Neural crest cell (in vitro differentiated cells): ENCODE data around the gene NFIX. TPM values are rescaled to one million over a fixed set of nuclear protein-coding genes. Genes with fewer than 3 reads are reported as not detected.

Experiments used
- DNase-seq: peaks from one replicate; pipeline ENCODE4 v3.0.0; 2021; ENCODE audit warnings: low read depth, mixed read lengths, low spot score
- H3K27ac Mint-ChIP-seq: one replicate; pipeline ENCODE4 v1.8.0; 2021; ENCODE audit warnings: mild to moderate bottlenecking, mixed read lengths; ENCODE audit not compliant: unreplicated experiment
- H3K27me3 Mint-ChIP-seq: 2 replicates; pipeline ENCODE4 v1.8.0; 2021; ENCODE audit warnings: low read depth, mild to moderate bottlenecking, mixed read lengths
- H3K36me3 Mint-ChIP-seq: 2 replicates; pipeline ENCODE4 v1.8.0; 2021; ENCODE audit warnings: low read depth, mild to moderate bottlenecking, mixed read lengths
- H3K4me1 Mint-ChIP-seq: 2 replicates; pipeline ENCODE4 v1.8.0; 2021; ENCODE audit warnings: mixed read lengths
- H3K4me3 Mint-ChIP-seq: one replicate; pipeline ENCODE4 v1.8.0; 2021; ENCODE audit warnings: mild to moderate bottlenecking, mixed read lengths
- H3K9me3 Mint-ChIP-seq: 2 replicates; pipeline ENCODE4 v1.8.0; 2021; ENCODE audit warnings: mixed read lengths
- total RNA-seq: library from RNA; stranded (reverse); gene quantifications from 2 replicates; pipeline ENCODE4 v1.2.1, GENCODE V29; 2021
- TF ChIP-seq, protein P1 (sequence below): fragments of 200-600 bp; sonication (generic); conservative IDR thresholded peaks from 2 replicates; pipeline ENCODE4 v1.5.0; 2021; ENCODE audit warnings: antibody characterized with exemption, mild to moderate bottlenecking

NFIX gene
- total RNA-seq, 1 donor from 2014 or later = 0.68 TPM

DNA sequence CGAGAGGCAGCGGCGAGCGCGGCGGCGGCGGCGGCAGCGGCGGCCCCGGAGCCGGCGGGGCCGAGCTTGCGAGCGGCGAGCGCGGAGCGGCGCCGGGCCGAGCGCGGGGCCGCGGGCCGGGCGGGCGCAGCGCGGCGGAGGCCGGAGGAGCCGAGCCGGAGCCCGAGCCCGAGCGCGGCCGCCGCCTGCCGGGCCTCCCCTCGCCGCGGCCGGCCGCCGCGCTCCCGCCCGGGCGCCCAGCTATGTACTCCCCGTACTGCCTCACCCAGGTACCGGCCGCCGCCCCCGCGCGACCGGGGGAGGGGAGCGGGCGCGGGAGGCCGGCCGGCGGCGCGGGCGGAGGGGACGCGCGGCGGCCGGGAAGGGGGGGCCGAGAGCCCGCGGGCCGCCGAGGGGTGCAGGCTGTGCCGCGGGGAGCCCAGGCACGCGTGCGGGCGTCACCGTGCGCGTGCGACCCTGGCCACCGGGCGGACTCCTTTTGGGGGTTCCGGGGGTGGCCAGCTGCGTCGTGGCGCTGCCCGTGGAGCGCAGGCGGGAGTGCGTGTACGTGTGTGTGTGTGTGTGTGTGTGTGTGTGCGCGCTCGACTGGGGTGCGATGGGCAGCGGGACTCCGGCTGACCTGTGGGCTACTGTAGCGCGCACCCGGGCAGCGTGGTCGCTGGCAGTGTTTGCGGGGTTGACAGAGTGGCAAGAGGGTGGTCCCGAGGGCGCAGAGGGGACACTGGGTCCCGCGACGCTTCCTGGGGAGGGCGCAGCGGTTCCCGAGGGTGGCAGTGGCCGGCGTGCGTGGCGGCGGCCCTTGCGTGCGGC is 526 bp downstream of the NFIX start:
- TF ChIP-seq, protein P1, sequence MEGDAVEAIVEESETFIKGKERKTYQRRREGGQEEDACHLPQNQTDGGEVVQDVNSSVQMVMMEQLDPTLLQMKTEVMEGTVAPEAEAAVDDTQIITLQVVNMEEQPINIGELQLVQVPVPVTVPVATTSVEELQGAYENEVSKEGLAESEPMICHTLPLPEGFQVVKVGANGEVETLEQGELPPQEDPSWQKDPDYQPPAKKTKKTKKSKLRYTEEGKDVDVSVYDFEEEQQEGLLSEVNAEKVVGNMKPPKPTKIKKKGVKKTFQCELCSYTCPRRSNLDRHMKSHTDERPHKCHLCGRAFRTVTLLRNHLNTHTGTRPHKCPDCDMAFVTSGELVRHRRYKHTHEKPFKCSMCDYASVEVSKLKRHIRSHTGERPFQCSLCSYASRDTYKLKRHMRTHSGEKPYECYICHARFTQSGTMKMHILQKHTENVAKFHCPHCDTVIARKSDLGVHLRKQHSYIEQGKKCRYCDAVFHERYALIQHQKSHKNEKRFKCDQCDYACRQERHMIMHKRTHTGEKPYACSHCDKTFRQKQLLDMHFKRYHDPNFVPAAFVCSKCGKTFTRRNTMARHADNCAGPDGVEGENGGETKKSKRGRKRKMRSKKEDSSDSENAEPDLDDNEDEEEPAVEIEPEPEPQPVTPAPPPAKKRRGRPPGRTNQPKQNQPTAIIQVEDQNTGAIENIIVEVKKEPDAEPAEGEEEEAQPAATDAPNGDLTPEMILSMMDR = no peak
- Mint-ChIP-seq H3K36me3 (peaks cover 7% of the 10 kb centered on the region), H3K9me3 (no peaks in the 10 kb centered on the region), H3K27ac (no peak overlapping the region), H3K4me3 (peak overlapping the region; percentile 41), H3K4me1 (peaks cover 8% of the 10 kb centered on the region), H3K27me3 (peaks cover 92% of the 10 kb centered on the region)
- no peak for DNase-seq

DNA sequence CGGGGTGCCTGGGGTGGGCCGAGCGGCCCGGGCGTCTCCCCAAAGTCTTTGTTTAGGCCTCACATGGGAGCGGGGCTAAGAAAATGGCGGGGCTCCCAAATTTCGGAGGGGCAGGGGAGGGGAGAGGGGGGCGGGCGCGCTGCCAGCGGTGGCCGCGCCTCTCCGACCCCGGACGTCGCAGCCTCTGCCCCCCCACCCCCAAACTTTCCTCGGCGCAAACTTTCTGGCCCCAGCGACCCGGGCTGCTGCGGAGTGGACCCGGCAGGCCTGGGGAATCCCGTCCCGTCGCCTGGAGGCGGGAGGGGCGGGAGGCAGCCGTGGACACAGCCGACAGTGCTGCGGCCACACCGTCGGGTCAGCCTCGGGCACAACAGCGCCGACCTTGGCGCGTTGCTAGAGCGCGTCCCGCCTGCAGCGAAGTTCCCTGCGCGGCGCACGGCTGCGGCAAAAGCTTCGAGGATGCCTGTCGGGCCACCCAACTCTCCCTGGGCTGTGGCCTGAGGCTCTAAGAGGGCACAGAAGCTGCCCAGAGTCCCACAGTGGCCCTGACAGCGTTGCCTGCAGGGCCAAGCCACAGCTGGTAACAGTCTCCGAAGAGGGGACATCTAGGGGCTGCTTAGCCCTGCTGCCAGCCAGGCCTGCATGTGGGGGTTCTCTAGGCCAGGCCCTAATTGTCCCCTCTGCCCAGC is 1.3 kb downstream of the NFIX start:
- DNase-seq = no peak
- Mint-ChIP-seq H3K27me3 (peaks cover 92% of the 10 kb centered on the region), H3K4me1 (peaks cover 8% of the 10 kb centered on the region), H3K9me3 (no peaks in the 10 kb centered on the region), H3K36me3 (peaks cover 4% of the 10 kb centered on the region), H3K27ac (no peak overlapping the region), H3K4me3 (no peak overlapping the region)
- TF ChIP-seq, protein P1 = no peak

DNA sequence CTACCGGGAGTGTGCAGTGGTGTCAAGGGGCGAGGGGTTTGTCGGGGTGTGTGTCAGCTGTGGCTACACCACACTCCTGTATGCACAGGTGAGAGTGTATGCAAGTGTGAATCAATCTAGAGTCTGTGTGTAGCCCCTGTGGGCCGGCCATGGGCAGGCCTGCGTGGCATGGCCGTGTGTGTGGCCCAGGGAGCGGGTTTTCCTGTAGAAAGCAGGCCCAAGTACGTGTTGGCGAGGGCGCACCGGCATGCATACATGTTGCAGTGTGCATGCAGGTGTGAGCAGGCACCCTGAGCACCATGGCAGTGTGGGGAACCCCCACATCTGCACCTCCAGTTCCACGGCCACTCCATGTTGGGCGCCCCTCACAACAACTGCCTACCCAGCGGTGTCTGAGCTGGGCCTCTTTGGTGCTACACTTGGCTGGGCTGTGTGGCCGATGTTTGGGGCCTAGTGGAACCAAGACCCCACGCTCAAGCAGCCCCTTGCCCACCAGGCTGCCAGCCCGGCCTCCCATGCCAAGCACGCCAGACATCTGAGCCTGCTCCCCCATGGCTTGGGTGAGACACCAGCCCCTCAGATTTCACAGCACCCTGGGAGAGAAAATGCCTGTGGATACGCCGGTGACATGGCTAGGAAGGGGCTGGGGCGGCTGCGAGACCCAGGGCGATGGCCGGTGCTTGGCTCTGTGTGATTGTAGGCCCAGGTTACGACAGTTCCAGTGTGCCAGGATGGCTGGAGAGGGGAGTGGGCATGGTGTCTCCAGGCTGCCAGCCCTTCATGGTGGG is 2.1 kb downstream of the NFIX start:
- Mint-ChIP-seq H3K9me3 (no peaks in the 10 kb centered on the region), H3K27me3 (peaks cover 84% of the 10 kb centered on the region), H3K27ac (no peak overlapping the region), H3K36me3 (peaks cover 4% of the 10 kb centered on the region), H3K4me3 (peak overlapping the region; percentile 59), H3K4me1 (peaks cover 8% of the 10 kb centered on the region)
- TF ChIP-seq, protein P1 = no peak
- no peak for DNase-seq

DNA sequence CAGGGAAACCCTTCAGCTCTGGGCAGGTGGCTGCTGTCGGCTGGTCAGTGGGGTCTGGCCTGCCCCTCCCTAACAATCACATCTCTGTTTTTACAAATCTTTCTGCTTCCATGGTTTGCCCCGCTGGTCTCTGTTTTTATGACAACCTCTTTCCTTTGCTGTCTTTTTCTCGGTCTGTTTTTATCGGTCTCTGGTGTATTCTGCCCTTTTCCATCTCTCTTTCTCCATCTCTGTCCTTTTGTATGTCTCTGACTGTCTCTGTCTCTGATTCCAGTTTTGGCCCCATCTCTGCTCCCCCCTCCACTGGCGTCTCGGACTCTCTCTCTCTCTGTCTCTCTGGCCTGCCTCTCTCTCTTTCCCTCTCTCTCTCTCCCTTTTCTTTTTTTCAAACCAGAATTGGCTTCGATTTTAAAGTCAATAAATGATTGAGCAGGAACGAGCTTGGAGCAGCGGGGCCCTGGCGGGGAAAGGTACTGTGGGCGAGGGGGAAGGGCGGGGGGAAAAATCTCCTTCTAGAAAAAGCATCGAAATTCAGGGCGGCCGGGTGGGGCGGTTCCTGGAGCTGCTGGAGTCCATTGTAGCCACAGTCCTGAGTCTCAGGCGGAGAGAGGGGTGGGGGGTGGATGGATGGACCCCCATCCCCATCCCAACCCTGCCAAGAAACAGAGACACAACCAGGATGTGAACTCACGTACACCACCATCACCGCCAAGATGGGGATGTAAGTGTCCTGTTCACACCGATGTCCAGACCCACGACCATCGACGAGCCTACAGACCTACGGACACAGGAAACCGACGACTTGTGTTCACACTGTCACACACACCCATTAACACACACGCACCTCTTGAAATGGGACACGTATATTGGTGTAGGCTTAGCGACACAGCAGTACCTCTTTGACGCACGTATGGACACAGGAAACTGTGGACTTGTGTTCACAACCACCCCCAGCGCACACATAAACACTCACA is 3.0 kb downstream of the NFIX start:
- DNase-seq = no peak
- H3K4me3 Mint-ChIP-seq = peak overlapping the region; percentile 59
- peaks cover 4% of the 10 kb centered on the region for H3K36me3 Mint-ChIP-seq
- no peak overlapping the region for H3K27ac Mint-ChIP-seq
- peaks cover 8% of the 10 kb centered on the region for H3K4me1 Mint-ChIP-seq
- no peaks in the 10 kb centered on the region for H3K9me3 Mint-ChIP-seq
- H3K27me3 Mint-ChIP-seq = peaks cover 80% of the 10 kb centered on the region
- TF ChIP-seq, protein P1 = no peak
